WERI-Rb-1 (cell line): ENCODE data around the gene CSNK2B.
A peak's percentile ranks its signal among the peaks of the same experiment; 100 is the strongest.

ENCODE experiments used
- DNase-seq: peaks from one replicate; pipeline ENCODE4 v3.0.0-alpha.2; 2020
- H3K27ac ChIP-seq: fragments of 250-450 bp; sonication (Bioruptor Pico); 2 replicates; pipeline ENCODE4 v1.5.1; 2020; ENCODE audit warnings: mild to moderate bottlenecking, moderate library complexity
- H3K27me3 ChIP-seq: fragments of 250-450 bp; sonication (Bioruptor Pico); 2 replicates; pipeline ENCODE4 v1.5.1; 2021; ENCODE audit warnings: mild to moderate bottlenecking, low read depth, moderate library complexity; ENCODE audit not compliant: insufficient read depth, severe bottlenecking
- H3K36me3 ChIP-seq: fragments of 250-450 bp; sonication (Bioruptor Pico); 2 replicates; pipeline ENCODE4 v1.5.1; 2020; ENCODE audit warnings: mild to moderate bottlenecking, moderate library complexity
- H3K4me3 ChIP-seq: 2 replicates; pipeline ENCODE4 v1.5.1; 2011; ENCODE audit warnings: low read depth, mild to moderate bottlenecking, control low read depth, low read length
- H3K9me3 ChIP-seq: fragments of 250-450 bp; sonication (Bioruptor Pico); 2 replicates; pipeline ENCODE4 v1.5.1; 2021; ENCODE audit warnings: mild to moderate bottlenecking, moderate library complexity; ENCODE audit not compliant: severe bottlenecking
- CTCF ChIP-seq: IDR thresholded peaks from 2 replicates; pipeline ENCODE4 v1.5.1; 2011; ENCODE audit warnings: low read depth, mild to moderate bottlenecking, control low read depth, inconsistent platforms, low read length

CSNK2B gene

DNA sequence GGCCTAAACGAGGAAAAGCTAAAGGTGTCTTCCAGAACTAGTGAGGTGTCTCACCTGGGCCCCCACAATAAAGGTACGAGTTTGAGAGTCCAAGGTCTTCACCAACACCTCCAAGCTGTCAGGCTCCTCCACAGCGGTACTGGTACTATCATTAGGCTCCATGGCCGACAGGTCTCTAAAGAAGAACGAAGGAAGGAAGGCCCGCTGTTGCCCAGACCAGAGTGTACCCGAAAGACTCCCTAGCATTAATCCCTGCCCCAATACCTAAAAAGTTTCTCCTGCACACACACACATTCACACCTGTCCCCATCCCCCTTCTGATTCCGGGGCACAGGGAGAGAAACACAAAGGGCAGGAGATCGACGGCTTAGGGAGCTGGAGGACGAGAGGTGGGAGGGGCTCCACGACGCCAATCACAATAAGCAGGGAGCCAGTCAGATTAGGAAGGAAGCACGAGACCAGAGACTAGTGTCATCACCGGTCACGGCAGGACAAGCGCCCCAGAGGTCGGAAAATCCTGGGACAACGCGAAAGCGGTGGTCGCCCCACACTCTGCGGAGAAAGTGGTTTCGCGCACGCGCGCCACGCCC, 14.2 kb upstream of the CSNK2B start:
- H3K9me3 ChIP-seq = no peaks in the 10 kb centered on the region
- peaks cover 56% of the 10 kb centered on the region for H3K36me3 ChIP-seq
- no peaks in the 10 kb centered on the region for H3K27me3 ChIP-seq
- peak overlapping the region; percentile 97 for H3K27ac ChIP-seq
- peak; percentile 96 for DNase-seq
- peak overlapping the region; percentile 69 for H3K4me3 ChIP-seq
- no peak for TF ChIP-seq CTCF

GRCh38 chr6:31652925-31653724, 12.8 kb upstream of the CSNK2B start:
- Histone ChIP-seq H3K27me3 (no peaks in the 10 kb centered on the region), H3K9me3 (no peaks in the 10 kb centered on the region), H3K27ac (peak overlapping the region; percentile 97), H3K36me3 (peaks cover 50% of the 10 kb centered on the region), H3K4me3 (peak overlapping the region; percentile 69)
- DNase-seq = peak; percentile 95
- TF ChIP-seq CTCF = no peak

DNA sequence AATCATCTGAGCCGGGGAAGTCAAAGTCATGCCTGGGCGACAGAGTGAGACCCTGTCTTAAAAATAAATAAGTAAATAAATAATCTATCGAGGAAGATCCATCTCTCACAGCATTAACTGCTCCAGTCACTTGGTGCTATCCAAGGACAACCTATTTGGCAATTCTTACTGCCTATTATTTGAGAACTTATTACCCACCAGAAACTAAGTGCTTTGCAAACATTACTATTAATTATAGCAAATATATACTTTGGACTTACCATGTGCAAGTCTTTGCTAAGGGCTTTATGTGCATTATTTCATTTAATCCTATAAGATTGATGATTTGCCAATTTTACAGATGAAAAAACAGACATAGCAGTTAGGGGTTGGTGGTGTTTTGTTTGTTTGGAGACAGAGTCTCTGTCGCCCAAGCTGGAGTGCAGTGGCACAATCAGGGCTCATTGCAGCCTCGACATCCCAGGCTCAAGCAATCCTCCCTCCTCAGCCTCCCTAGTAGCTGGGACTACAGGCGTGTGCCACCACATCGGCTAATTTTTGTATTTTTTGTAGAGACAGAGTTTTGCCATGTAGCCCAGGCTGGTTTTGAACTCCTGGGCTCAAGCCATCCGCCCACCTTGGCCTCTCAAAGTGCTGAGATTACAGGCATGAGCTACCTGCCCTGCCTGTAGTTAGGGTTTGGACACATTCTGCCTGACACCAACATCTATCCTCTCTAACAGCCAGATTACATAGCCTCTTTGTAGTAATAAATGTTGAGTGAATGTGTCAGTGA, 11.1 kb upstream of the CSNK2B start:
- Histone ChIP-seq H3K27me3 (no peaks in the 10 kb centered on the region), H3K4me3 (no peak overlapping the region), H3K27ac (no peak overlapping the region), H3K9me3 (no peaks in the 10 kb centered on the region), H3K36me3 (peaks cover 47% of the 10 kb centered on the region)
- no peak for TF ChIP-seq CTCF
- no peak for DNase-seq

- TF ChIP-seq CTCF = no peak
- no peak within 1 kb of the TSS for H3K27ac ChIP-seq
- H3K27me3 ChIP-seq = no peaks in the 10 kb centered on the region
- no peaks in the 10 kb centered on the region for H3K9me3 ChIP-seq
- no peak within 1 kb of the TSS for H3K4me3 ChIP-seq
- DNase-seq = no peak
- peaks cover 42% of the 10 kb centered on the region for H3K36me3 ChIP-seq
These were observed 10.3 kb upstream of the CSNK2B start, which contains the start of gene APOM for GRCh38 chr6:31655349-31656237. Gene APOM (plus strand): TSS chr6:31655894. CDS start chr6:31655967, 73 bp downstream.

DNA sequence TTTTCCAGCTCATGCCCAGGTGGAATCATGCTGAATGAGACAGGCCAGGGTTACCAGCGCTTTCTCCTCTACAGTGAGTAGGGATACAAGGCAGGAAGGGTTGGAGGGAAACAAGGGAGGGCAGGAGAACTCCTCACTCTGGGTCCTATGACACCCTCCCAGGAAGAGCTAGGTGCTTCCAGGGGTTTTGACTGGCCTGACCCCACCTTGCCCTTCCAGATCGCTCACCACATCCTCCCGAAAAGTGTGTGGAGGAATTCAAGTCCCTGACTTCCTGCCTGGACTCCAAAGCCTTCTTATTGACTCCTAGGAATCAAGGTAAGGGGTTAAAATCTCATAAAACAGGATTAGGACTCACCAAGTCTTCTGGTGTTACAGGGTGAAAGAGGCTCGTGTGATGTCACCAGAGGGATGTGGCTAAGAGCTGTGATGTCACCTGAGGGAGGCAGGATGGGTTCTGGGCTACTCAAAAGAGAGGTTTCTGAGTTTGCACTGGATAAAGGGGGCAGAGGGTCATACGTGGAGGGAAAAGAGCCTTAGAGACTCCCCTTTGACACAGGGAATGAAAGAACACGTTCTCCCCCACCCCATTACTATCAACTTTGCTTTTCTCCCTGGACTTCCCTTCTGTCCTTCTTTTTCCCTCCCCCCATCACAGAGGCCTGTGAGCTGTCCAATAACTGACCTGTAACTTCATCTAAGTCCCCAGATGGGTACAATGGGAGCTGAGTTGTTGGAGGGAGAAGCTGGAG, 8.3 kb upstream of the CSNK2B start:
- DNase-seq = no peak
- H3K27ac ChIP-seq = no peak overlapping the region
- no peak overlapping the region for H3K4me3 ChIP-seq
- TF ChIP-seq CTCF = no peak
- peaks cover 40% of the 10 kb centered on the region for H3K36me3 ChIP-seq
- H3K27me3 ChIP-seq = no peaks in the 10 kb centered on the region
- no peaks in the 10 kb centered on the region for H3K9me3 ChIP-seq
